Chondrocyte (in vitro differentiated cells): ENCODE measurements around the gene CCDC182. TPM values are rescaled to one million over a fixed set of nuclear protein-coding genes. Genes with fewer than 3 reads are reported as not detected.

Experiments
- DNase-seq: peaks from one replicate; pipeline ENCODE4 v3.0.0; 2021; ENCODE audit warnings: mixed read lengths, low spot score
- H3K27ac Mint-ChIP-seq: one replicate; pipeline ENCODE4 v1.8.0; 2021; ENCODE audit warnings: mild to moderate bottlenecking, moderate library complexity, mixed read lengths; ENCODE audit not compliant: unreplicated experiment
- H3K27me3 Mint-ChIP-seq: 2 replicates; pipeline ENCODE4 v1.8.0; 2021; ENCODE audit warnings: low read depth, mixed read lengths
- H3K36me3 Mint-ChIP-seq: 2 replicates; pipeline ENCODE4 v1.8.0; 2021; ENCODE audit warnings: low read depth, mixed read lengths
- H3K4me1 Mint-ChIP-seq: 2 replicates; pipeline ENCODE4 v1.8.0; 2021; ENCODE audit warnings: low read depth, mild to moderate bottlenecking, mixed read lengths
- H3K4me3 Mint-ChIP-seq: one replicate; pipeline ENCODE4 v1.8.0; 2021; ENCODE audit warnings: mild to moderate bottlenecking, moderate library complexity, mixed read lengths; ENCODE audit not compliant: unreplicated experiment
- H3K9me3 Mint-ChIP-seq: 2 replicates; pipeline ENCODE4 v1.8.0; 2021; ENCODE audit warnings: low read depth, mixed read lengths
- total RNA-seq: library from RNA; stranded (reverse); gene quantifications from 3 replicates; pipeline ENCODE4 v1.2.1, GENCODE V29; 2021
- TF ChIP-seq, protein P1 (sequence below): fragments of 200-600 bp; sonication (generic); IDR thresholded peaks from 2 replicates; pipeline ENCODE4 v1.5.0; 2021; ENCODE audit warnings: antibody characterized with exemption, mild to moderate bottlenecking, moderate library complexity

Gene CCDC182
- total RNA-seq, 1 donor from 2014 or later = not detected

DNA sequence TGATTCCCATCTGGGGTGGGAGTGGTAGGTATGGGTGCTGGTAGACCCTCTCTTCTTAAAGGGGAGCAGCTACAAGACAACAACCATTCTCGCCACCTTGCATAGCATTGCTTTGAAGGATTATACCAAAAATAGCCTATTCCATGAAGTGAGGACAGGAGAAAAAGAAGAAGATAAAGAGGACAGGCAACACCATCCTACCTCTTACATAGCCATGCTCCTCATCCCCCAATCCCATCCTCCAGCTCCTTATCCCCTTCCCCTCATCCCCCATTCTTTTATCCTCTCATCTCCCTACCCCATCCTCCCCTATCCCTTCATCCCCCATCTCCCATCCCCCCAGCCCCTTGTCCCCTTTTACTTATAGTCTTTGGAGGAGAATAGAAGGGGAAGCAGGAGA, 29.1 kb downstream of the CCDC182 start:
- Mint-ChIP-seq H3K4me1 (no peaks in the 10 kb centered on the region), H3K27me3 (peaks cover 50% of the 10 kb centered on the region), H3K9me3 (no peaks in the 10 kb centered on the region), H3K27ac (no peak overlapping the region), H3K4me3 (no peak overlapping the region), H3K36me3 (no peaks in the 10 kb centered on the region)
- TF ChIP-seq, protein P1, sequence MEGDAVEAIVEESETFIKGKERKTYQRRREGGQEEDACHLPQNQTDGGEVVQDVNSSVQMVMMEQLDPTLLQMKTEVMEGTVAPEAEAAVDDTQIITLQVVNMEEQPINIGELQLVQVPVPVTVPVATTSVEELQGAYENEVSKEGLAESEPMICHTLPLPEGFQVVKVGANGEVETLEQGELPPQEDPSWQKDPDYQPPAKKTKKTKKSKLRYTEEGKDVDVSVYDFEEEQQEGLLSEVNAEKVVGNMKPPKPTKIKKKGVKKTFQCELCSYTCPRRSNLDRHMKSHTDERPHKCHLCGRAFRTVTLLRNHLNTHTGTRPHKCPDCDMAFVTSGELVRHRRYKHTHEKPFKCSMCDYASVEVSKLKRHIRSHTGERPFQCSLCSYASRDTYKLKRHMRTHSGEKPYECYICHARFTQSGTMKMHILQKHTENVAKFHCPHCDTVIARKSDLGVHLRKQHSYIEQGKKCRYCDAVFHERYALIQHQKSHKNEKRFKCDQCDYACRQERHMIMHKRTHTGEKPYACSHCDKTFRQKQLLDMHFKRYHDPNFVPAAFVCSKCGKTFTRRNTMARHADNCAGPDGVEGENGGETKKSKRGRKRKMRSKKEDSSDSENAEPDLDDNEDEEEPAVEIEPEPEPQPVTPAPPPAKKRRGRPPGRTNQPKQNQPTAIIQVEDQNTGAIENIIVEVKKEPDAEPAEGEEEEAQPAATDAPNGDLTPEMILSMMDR = no peak
- DNase-seq = no peak

DNA sequence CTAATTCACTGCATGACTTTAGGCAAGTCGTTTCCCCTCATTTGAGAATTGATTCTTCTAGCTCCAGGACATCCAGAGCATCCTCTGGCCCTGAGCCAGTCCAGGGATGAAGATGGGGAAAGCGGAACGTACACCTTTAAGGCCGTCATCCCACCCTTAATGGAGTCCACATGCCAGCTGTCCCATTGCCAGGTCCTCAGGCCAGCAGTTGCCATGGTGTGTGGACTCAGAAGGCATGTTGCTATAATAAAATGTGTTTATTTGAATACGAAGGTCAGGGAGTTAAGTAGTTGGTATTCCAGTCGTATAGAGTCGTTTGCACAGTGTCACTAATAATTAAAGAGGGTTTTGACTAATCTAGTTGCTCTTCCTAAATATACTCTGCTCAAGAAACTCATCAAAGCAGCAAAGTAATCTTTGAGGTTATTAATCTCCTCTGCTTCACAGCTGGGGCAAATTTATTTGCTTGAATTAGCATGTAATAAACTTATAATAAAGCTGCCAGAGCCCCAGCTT, 30.4 kb downstream of the CCDC182 start:
- Mint-ChIP-seq H3K27me3 (peaks cover 50% of the 10 kb centered on the region), H3K27ac (no peak overlapping the region), H3K4me1 (no peaks in the 10 kb centered on the region), H3K4me3 (no peak overlapping the region), H3K36me3 (no peaks in the 10 kb centered on the region), H3K9me3 (no peaks in the 10 kb centered on the region)
- TF ChIP-seq, protein P1 = no peak
- DNase-seq = no peak

DNA sequence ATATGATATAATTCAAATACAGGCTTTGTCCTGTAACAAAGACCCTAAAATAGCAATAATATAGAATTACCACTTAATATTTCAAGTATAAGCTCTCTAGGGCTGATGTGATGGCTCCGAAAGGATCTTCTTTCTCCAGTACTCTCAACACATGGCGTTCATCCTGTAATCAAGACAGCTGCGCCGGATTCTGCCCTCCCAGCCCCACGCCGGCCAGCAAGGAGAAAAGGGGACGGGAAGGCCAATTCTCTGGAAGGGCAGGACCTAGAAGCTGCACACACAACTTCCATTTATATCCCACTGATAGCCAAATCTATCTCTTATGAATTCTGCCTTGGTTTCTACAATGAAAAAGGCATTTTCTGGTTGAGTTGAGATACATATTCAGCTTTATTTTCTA, 32.0 kb downstream of the CCDC182 start:
- Mint-ChIP-seq H3K27me3 (peaks cover 40% of the 10 kb centered on the region), H3K4me1 (peaks cover 5% of the 10 kb centered on the region), H3K9me3 (no peaks in the 10 kb centered on the region), H3K27ac (no peak overlapping the region), H3K36me3 (no peaks in the 10 kb centered on the region), H3K4me3 (no peak overlapping the region)
- TF ChIP-seq, protein P1 = no peak
- DNase-seq = no peak

DNA sequence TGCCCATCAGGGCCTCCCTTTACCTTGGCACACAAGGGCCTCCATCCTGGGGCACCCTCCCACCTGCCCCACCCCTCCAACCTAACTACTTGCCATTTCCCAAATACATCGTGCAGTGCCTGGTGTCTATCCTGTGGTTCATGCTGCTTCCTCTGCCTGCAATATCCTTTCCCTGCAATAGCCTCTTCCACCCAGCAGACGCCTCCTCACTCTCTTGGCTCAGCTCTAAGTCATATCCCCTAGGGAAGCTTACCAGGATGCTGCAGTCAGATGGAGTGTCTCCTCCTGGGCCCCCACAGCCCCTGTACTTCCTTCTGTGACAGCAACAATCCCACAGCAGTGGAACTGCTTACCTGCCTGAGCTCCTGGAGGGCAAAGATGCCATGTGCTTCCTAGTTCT, 36.7 kb downstream of the CCDC182 start:
- H3K27me3 Mint-ChIP-seq = peaks cover 14% of the 10 kb centered on the region
- H3K9me3 Mint-ChIP-seq = no peaks in the 10 kb centered on the region
- no peak overlapping the region for H3K4me3 Mint-ChIP-seq
- no peak overlapping the region for H3K27ac Mint-ChIP-seq
- no peak for DNase-seq
- H3K4me1 Mint-ChIP-seq = peaks cover 22% of the 10 kb centered on the region
- TF ChIP-seq, protein P1 = no peak
- no peaks in the 10 kb centered on the region for H3K36me3 Mint-ChIP-seq

DNA sequence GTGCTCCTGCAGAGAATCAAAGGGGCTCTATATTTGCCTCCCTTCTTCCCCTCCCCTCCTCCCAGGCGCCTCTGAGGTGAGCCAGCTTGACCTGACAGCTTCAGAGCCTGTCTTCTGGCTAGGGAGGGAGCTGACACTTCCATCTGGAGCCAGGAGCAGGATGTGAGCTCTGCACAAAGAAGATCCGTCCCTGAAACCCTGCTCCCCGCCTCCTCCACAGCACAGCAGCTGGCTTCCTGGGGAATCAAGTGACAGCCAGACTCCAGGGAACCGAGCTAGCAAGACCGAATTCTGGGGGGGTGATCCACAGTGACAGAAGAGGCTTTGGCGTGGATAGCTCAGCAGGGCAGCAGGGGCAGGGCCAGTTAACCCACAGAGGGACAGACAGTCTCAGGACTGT, 37.2 kb downstream of the CCDC182 start:
- no peak overlapping the region for H3K27ac Mint-ChIP-seq
- TF ChIP-seq, protein P1 = no peak
- H3K9me3 Mint-ChIP-seq = no peaks in the 10 kb centered on the region
- no peaks in the 10 kb centered on the region for H3K36me3 Mint-ChIP-seq
- H3K27me3 Mint-ChIP-seq = peaks cover 11% of the 10 kb centered on the region
- no peak for DNase-seq
- H3K4me1 Mint-ChIP-seq = peaks cover 22% of the 10 kb centered on the region
- H3K4me3 Mint-ChIP-seq = peak overlapping the region; percentile 17
